Skeletal muscle satellite cell (primary cell): ENCODE data around the gene EXOC2.

ENCODE experiments used
- H3K27me3 ChIP-seq: 2 replicates; pipeline ENCODE4 v1.7.0; 2013; ENCODE audit warnings: low read length; ENCODE audit not compliant: control insufficient read depth, insufficient read depth
- H3K36me3 ChIP-seq: 2 replicates; pipeline ENCODE4 v1.7.0; 2013; ENCODE audit warnings: mild to moderate bottlenecking, control low read depth, low read length; ENCODE audit not compliant: insufficient read depth
- H3K4me1 ChIP-seq: 2 replicates; pipeline ENCODE4 v1.7.0; 2013; ENCODE audit warnings: low read length; ENCODE audit not compliant: control insufficient read depth, insufficient read depth
- H3K4me2 ChIP-seq: 2 replicates; pipeline ENCODE4 v1.7.0; 2013; ENCODE audit warnings: mild to moderate bottlenecking, low read length
- H3K4me3 ChIP-seq: 2 replicates; pipeline ENCODE4 v1.7.0; 2013; ENCODE audit warnings: low read length
- H3K9ac ChIP-seq: 2 replicates; pipeline ENCODE4 v1.7.0; 2013; ENCODE audit warnings: mild to moderate bottlenecking, low read depth, low read length, moderate library complexity
- H3K9me3 ChIP-seq: replicated peaks from 2 replicates; pipeline ENCODE4 v1.7.0; 2013; ENCODE audit warnings: mild to moderate bottlenecking, control low read depth, low read length

EXOC2 gene

DNA sequence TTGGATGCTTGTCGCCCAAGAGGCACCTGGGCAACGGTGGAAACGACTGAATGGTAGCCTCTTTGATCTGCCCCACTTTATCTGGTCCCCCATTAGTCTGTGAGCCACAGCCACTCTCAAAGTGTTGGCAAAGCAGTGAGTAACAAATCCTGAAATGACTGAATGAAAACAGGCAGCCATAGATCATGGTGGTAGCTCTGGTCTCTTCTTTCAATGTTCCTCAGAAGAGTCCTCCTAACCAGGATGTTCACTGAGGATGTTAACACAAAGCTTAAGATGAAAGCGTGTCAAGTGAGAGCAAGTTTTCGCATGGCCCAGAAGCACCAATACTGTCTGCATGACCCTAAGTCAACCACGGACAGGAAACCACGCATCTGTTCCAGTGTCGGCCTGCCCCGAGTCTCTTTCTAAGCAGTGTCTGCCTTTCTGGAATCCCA, 194.1 kb downstream of the EXOC2 start:
- H3K9me3 ChIP-seq, result no peaks in the 10 kb centered on the region
- H3K4me3 ChIP-seq, result no peak overlapping the region
- H3K9ac ChIP-seq, result no peak overlapping the region
- H3K4me1 ChIP-seq, result peaks cover 6% of the 10 kb centered on the region
- H3K27me3 ChIP-seq, result no peaks in the 10 kb centered on the region
- H3K4me2 ChIP-seq, result no peak overlapping the region
- H3K36me3 ChIP-seq, result peaks cover 13% of the 10 kb centered on the region

DNA sequence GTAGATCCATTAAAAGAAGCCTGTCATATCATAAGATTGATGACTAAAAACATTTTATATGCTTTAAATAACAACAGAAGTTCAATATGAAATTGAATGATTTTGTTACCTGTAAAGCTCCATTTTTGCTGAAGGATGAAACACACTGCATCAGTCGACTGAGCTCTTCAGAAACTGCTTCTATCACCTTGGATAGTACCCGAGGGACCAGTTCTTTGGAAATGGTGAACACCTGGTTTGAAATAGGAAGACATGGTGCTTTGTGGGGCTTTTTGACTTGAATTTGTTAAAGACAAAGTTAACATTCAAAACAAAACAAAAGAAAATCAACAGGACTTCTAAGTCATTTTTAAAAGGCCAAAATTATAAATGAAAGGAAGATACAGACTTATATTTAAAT, 195.7 kb downstream of the EXOC2 start:
- Histone ChIP-seq H3K36me3 (peaks cover 13% of the 10 kb centered on the region), H3K4me2 (no peak overlapping the region), H3K9ac (no peak overlapping the region), H3K4me3 (no peak overlapping the region), H3K9me3 (no peaks in the 10 kb centered on the region), H3K4me1 (peaks cover 6% of the 10 kb centered on the region), H3K27me3 (no peaks in the 10 kb centered on the region)

DNA sequence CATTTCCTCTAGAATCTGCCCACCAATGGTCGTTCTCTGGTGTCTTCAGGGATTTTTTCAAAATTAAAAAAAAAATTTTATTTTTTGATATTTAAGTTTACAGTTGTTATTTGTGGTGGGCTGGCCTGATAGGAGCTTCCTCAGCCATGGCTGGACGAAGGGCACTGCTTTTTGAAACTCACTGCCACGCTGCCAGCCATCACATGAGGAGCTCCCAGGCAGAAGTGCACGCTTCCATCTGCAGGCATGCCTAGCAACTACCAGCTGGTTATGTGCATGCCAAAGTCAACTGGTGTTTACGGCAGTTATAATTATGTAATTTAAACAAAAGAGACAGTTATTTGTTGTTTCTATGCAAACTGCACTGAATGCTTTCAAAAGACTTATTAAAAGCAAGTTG, 196.3 kb downstream of the EXOC2 start:
- no peaks in the 10 kb centered on the region for H3K9me3 ChIP-seq
- peaks cover 6% of the 10 kb centered on the region for H3K4me1 ChIP-seq
- H3K27me3 ChIP-seq, result no peaks in the 10 kb centered on the region
- no peak overlapping the region for H3K4me3 ChIP-seq
- H3K9ac ChIP-seq, result no peak overlapping the region
- no peak overlapping the region for H3K4me2 ChIP-seq
- peaks cover 13% of the 10 kb centered on the region for H3K36me3 ChIP-seq

DNA sequence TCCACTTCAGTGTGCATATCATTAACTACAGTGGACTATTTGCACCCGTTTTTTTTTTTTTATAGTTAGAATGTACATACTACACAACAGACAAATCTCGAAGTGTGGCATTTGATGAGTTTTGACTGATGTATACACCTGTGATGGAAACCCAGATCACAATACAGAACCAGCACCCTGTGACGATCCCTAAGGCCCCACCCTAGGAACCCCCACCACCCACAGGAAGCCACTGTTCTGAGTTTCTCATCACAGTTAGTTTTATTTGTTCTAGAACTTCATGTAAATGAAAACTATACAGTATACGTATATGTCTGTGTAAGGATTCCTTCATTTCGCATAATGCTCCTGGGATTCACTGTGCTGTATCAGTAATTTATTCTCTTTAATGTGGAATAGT, 198.5 kb downstream of the EXOC2 start:
- no peak overlapping the region for H3K9ac ChIP-seq
- peaks cover 13% of the 10 kb centered on the region for H3K36me3 ChIP-seq
- no peak overlapping the region for H3K4me2 ChIP-seq
- H3K4me1 ChIP-seq, result peaks cover 6% of the 10 kb centered on the region
- H3K9me3 ChIP-seq, result no peaks in the 10 kb centered on the region
- no peak overlapping the region for H3K4me3 ChIP-seq
- H3K27me3 ChIP-seq, result no peaks in the 10 kb centered on the region

DNA sequence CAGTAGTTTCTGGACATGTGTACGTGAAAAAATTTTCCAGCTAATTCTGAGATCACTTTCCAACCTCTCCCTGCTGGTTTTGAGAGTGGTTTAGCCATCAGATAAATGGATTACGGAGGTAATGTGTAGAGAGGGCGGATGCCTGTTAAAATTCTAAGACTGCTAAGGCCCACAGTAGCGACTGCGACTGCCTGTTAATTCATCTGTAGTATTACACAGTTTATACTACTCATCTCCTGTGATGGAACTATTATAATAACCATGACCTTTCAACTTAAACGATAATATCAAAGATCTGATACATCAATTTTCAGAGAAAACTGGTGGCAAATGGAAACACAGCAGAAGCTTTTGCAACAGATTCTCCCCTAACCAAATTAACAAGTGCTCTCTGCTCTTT, 199.1 kb downstream of the EXOC2 start:
- Histone ChIP-seq H3K36me3 (peaks cover 14% of the 10 kb centered on the region), H3K9ac (no peak overlapping the region), H3K9me3 (no peaks in the 10 kb centered on the region), H3K4me3 (no peak overlapping the region), H3K4me2 (no peak overlapping the region), H3K27me3 (no peaks in the 10 kb centered on the region), H3K4me1 (peaks cover 6% of the 10 kb centered on the region)

DNA sequence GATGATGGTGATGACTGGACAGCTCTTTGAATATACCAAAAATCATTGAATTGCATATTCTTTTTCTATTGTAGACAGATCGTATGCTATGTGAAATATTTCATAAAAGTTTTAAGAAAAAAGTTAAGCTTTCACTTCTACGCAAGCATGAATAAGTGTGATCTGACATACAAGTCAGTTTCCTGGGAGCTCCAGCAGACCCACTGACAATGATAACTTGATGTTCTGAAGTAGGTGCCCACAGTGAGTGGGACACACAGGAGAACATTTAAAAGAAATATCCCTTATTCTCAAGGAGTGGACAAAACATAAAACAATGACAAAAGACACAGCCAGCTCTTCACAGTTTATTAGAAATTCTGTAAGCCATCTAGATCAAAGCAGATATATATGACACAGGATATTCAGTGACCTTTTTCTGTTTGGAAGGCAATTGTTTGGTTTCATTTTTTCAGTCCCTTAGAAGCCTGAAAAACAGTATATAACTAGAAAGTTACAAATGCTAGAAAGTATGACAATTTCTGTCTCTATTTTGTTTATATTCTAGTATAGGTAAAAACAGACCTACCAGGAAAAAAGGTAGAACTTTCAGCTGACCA, 200.0 kb downstream of the EXOC2 start:
- Histone ChIP-seq H3K27me3 (no peaks in the 10 kb centered on the region), H3K4me1 (peaks cover 3% of the 10 kb centered on the region), H3K4me2 (no peak overlapping the region), H3K4me3 (no peak overlapping the region), H3K9me3 (no peaks in the 10 kb centered on the region), H3K36me3 (peaks cover 14% of the 10 kb centered on the region), H3K9ac (no peak overlapping the region)

DNA sequence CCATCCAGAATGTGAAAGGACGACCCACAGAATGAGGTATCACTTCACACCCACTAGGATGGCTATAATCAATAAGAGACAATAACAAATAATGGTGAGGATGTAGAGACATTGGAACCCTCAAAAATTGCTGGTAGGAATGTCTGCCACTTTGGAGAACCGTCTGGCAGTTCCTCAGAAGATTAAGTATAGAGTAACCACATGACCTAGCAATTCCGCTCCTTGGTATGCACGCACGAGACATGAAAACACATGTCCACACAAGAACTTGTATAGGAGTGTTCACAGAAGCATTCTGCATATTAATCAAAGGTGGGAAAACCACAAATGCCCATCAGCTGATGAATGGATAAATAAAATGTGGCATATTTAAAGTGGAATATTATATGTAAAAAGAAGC, 200.8 kb downstream of the EXOC2 start:
- Histone ChIP-seq H3K9me3 (no peaks in the 10 kb centered on the region), H3K4me2 (no peak overlapping the region), H3K9ac (no peak overlapping the region), H3K4me1 (no peaks in the 10 kb centered on the region), H3K4me3 (no peak overlapping the region), H3K36me3 (peaks cover 13% of the 10 kb centered on the region), H3K27me3 (no peaks in the 10 kb centered on the region)

DNA sequence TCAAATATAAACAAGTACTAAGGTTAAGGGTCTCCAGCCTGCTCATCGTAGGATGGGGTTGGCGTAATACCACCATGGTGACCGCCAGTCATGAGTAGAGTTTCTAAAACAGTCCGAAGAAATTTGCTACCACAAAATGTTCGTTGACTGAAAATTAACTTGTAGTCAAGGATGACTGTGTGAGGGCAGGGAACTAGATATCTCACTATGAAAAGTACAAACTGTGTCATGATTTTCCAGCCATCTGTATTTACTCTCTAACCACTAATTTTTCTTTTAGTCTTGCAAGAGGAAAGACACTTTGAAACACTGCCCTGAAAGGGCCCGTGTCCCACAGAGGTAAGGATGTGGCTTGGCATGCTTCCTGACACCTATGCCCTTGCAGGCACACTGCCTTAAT, 201.7 kb downstream of the EXOC2 start:
- Histone ChIP-seq H3K9ac (no peak overlapping the region), H3K36me3 (peaks cover 11% of the 10 kb centered on the region), H3K4me3 (no peak overlapping the region), H3K9me3 (no peaks in the 10 kb centered on the region), H3K27me3 (no peaks in the 10 kb centered on the region), H3K4me2 (no peak overlapping the region), H3K4me1 (no peaks in the 10 kb centered on the region)

DNA sequence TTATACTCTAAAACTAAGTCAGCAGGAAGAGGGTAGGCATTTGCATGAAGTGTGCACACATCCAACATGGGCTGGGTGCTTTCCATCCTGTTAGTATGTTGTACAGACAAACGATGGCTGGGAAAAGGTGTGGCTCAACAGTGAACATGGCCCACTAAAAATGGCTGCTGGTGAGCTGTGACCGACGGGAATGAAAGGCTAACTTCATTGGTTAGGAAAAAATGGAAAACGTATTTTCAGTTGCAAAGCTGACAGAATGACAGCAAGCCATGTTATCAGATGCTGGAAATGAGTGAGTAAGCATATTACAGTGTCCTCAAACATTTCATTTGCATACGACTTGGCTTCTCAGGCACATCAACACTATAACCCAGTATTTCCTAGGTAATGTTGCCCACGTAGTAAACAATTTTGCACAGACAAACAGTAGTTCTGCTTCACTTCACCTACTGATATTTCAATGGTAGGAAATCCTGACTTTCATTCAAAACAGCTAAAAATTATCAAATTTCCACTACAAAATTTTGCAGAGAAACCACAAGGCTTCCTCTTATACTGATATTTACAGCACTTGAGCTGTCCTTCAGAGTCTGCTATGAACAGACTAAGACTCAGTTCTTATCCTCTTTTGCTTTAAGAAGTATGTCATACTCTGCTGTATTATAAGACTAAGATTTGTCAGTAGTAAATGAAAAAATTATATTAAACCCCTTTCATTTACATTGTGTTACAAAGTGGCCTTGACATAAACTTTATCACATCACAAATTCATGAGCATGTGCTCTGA, 202.5 kb downstream of the EXOC2 start:
- H3K9me3 ChIP-seq, result no peaks in the 10 kb centered on the region
- H3K36me3 ChIP-seq, result peaks cover 11% of the 10 kb centered on the region
- no peaks in the 10 kb centered on the region for H3K27me3 ChIP-seq
- H3K9ac ChIP-seq, result no peak overlapping the region
- no peak overlapping the region for H3K4me3 ChIP-seq
- H3K4me1 ChIP-seq, result no peaks in the 10 kb centered on the region
- no peak overlapping the region for H3K4me2 ChIP-seq

DNA sequence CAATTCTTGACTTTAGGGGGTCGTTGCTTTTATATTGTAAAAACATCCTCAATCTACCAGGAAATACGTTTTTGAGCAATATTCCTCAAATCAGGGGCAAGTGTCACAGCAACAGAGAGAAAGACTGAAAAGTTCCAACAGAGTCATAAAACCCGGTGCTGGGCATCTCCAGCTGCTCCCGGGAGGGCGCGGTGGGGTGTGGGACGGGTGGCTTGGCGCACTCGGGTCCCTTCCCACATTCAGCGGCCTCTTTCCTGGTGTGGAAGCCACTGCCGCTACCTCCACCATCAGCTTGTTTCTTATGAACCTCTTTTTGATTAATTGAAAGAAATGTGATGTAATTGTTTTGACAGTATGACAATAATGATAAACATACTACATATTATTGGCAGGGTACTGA, 203.2 kb downstream of the EXOC2 start:
- no peaks in the 10 kb centered on the region for H3K27me3 ChIP-seq
- H3K4me3 ChIP-seq, result no peak overlapping the region
- no peaks in the 10 kb centered on the region for H3K4me1 ChIP-seq
- no peaks in the 10 kb centered on the region for H3K9me3 ChIP-seq
- H3K9ac ChIP-seq, result no peak overlapping the region
- H3K36me3 ChIP-seq, result peaks cover 10% of the 10 kb centered on the region
- H3K4me2 ChIP-seq, result no peak overlapping the region

DNA sequence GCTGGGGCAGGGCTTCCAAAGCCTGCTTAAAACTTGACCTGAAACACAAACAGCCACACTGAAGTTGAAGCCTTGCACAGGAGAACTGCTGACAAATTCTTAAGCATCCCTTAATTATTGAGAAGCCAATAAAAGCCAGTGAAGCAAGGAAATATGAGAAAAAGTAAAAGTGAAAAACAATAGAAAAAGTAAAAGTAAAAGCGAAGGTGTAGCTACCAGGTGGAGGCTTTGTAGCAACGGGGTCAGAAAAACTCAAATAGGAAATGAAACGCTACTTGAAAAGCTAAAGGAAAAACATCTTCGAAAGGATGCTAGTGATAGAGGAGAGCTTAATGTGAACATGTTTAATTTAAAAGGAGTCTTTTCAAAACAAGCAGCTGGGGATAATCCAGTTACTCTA, 203.9 kb downstream of the EXOC2 start:
- H3K36me3 ChIP-seq, result peaks cover 10% of the 10 kb centered on the region
- H3K9ac ChIP-seq, result no peak overlapping the region
- no peaks in the 10 kb centered on the region for H3K9me3 ChIP-seq
- H3K4me3 ChIP-seq, result no peak overlapping the region
- no peaks in the 10 kb centered on the region for H3K27me3 ChIP-seq
- no peak overlapping the region for H3K4me2 ChIP-seq
- H3K4me1 ChIP-seq, result no peaks in the 10 kb centered on the region

DNA sequence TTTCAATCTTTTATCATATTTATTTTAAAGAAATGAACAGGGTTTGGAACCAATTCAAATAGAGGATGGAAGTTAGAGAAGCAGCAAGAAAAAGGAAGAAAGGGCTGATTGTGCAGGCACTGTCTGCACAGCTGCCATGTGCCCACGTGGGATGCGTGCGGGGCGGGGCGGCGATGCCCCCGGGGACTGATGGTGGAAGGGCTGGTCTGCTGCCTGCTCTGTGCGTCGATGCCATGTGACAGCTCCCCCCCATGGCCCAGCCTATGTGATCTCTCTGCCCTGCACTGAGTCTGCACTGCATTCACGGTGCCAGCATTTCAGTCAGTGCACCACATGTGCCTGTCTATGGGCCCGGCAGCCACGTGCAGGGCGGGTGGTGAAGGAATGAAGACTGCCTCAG, 205.0 kb downstream of the EXOC2 start:
- no peaks in the 10 kb centered on the region for H3K27me3 ChIP-seq
- no peaks in the 10 kb centered on the region for H3K9me3 ChIP-seq
- H3K4me3 ChIP-seq, result no peak overlapping the region
- H3K4me1 ChIP-seq, result no peaks in the 10 kb centered on the region
- H3K4me2 ChIP-seq, result no peak overlapping the region
- H3K36me3 ChIP-seq, result peaks cover 10% of the 10 kb centered on the region
- no peak overlapping the region for H3K9ac ChIP-seq
